Hippocampal formation (tissue), 2 donors: Measurements from ENCODE around the gene PCDHGB2.
"Not testable (repeated sequence)": the region's sequence is repeated elsewhere in the genome, so short reads cannot be mapped to it uniquely, and the experiment has no call there.

Experiments used
- DNase-seq, 2 donors: peaks; one replicate each; lab custom pipeline; 2025; lab: John Stamatoyannopoulos, UW

Gene PCDHGB2

DNA sequence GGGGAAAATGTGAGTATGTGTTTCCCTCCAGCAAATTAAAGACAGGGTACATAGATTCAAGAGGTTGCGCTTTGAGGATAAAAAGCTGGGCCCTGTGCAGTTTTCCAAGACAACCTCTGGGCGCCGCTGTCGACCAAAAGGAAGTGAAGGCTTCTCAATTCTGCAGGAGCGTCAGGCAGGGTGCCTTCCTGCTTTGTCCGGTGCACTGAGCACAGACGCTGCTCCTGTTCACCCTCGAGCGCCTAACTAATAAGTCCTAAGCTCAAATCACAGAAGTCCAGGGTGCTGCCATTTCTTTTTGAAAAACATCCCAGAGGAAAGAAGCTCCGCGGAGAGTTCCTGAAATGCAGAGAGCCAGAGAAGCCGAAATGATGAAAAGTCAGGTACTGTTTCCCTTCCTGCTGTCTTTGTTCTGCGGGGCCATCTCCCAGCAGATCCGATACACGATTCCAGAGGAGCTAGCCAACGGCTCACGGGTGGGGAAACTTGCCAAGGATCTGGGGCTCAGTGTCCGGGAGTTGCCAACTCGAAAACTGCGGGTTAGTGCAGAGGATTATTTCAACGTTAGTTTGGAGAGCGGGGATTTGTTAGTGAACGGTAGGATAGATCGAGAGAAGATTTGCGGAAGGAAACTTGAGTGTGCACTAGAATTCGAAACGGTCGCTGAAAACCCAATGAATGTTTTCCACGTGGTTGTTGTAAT lies 9.7 kb upstream of the PCDHGB2 start, which contains the start of gene PCDHGB1:
PCDHGB1 (plus strand) TSS at position 183 of the 703 bp plus-strand sequence; CDS start at position 345, 162 bp downstream.
- DNase-seq = no peak

DNA sequence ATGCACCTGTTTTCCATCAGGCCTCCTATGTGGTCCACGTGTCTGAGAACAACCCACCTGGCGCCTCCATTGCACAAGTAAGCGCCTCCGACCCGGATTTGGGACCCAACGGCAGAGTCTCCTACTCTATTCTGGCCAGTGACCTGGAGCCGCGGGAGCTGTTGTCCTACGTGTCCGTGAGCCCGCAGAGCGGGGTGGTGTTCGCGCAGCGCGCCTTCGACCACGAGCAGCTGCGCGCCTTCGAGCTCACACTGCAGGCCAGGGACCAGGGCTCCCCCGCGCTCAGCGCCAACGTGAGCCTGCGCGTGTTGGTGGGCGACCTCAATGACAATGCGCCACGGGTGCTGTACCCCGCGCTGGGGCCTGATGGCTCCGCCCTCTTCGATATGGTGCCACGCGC lies 8.2 kb upstream of the PCDHGB2 start:
- no peak for DNase-seq

DNA sequence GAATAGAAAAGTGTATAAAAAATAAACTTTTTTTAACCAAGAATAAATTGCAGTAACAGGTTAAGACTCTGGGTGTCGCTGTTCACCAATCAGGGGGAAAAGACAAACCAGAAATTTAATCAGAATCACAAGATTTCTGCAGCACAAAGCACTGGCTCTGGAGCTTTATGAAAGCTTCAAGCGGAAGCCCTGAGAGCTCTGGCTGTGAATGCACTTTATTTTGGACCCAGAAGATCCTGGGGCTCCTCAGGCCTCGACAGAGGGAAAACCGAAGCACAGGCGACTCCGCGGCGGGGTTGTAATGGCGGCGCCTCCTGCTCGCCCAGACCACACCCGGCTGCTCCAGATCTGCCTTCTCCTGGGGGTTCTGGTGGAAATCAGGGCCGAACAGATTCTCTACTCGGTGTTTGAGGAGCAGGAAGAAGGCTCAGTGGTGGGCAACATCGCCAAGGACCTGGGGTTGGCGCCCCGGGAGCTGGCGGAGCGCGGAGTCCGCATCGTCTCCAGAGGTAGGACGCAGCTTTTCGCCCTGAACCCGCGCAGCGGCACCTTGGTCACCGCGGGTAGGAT lies 4.8 kb upstream of the PCDHGB2 start, which contains the start of gene PCDHGA4:
PCDHGA4 (plus strand) TSS at position 122 of the 570 bp plus-strand sequence; CDS start at position 209, 87 bp downstream.
- DNase-seq = no peak

DNA sequence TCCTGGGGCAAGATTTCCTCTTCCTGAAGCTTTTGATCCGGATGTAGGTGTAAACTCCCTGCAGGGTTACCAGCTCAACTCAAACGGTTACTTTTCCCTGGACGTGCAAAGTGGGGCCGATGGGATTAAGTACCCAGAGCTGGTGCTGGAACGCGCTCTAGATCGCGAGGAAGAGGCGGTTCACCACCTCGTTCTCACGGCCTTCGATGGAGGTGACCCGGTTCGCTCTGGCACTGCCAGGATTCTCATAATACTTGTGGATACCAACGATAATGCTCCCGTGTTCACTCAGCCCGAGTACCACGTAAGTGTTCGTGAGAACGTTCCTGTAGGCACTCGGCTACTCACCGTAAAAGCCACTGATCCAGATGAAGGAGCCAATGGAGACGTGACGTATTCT lies 4.2 kb upstream of the PCDHGB2 start:
- no peak for DNase-seq

DNA sequence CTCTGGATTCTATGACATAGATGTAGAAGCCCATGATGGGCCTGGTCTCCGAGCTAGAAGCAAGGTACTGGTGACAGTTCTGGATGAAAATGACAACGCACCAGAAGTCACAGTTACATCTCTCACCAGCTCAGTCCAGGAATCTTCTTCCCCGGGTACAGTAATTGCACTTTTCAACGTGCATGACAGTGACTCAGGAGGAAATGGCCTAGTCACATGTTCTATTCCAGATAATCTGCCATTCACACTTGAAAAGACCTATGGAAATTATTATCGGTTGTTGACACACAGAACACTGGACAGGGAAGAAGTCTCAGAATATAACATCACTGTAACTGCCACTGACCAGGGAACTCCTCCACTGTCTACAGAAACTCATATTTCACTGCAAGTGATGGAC lies 3.7 kb upstream of the PCDHGB2 start:
- DNase-seq = no peak

DNA sequence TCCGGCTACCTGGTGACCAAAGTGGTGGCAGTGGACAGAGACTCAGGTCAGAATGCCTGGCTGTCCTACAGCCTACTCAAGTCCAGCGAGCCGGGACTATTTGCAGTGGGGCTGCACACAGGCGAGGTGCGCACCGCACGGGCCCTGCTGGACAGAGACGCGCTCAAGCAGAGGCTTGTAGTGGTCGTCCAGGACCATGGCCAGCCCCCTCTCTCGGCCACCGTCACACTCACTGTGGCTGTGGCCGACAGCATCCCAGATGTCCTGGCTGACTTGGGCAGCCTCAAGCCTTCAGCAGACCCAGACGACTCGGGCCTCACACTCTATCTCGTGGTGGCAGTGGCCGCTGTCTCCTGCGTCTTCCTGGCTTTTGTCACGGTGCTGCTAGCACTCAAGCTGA lies 2.8 kb upstream of the PCDHGB2 start:
- DNase-seq = no peak

DNA sequence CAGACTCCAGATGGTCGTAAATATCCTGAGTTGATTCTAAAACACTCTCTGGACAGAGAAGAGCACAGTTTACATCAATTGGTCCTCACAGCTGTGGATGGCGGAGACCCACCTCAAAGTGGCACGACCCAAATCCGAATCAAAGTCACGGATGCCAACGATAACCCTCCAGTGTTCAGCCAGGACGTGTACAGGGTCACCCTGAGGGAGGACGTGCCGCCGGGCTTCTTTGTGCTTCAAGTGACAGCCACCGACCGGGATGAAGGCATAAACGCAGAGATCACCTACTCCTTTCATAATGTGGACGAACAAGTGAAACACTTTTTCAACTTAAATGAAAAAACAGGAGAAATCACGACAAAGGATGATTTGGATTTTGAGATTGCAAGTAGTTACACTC lies 891 bp downstream of the PCDHGB2 start:
- DNase-seq = no peak

DNA sequence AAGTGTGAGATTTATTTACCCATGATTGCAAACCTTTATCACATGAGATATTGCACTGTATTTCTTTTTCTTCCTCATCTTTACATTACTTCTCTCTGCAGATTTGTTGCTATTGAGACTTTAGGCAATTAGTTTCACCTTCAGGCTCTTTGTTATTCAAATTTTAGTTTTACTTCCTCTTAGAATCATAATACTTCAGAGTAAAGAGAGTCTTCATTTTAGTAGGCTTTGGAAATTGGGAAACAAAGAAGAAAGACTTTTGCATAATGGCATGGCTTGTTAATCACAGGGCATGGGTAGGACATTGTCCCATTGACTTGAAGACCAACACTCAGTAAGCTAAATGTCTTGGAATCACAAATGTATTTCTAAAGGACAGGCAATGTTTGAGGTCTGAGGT lies 2.9 kb downstream of the PCDHGB2 start:
- no peak for DNase-seq

DNA sequence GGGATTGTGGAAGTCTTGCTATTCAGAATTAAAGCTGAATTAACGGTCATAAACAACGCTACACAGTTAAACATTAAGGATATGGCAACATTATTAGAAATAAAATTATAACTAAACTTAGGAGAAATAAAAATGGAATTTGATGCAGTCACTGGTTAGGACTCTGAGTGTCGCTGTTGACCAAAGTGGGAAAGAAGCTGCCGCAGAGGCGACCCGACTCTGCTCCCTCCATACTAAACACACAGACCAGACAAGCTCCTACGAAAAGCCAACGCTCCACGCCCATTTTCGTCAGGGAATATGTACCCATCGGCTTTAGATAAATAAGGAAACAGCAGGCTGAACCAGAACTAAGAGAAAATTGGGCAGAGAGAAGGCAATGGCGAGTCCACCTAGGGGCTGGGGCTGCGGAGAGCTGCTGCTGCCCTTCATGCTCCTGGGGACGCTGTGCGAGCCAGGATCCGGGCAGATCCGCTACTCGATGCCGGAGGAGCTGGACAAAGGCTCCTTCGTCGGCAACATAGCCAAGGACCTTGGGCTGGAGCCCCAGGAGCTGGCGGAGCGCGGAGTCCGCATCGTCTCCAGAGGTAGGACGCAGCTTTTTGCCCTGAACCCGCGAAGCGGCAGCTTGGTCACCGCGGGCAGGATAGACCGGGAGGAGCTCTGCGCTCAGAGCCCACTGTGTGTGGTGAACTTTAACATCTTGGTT lies 4.3 kb downstream of the PCDHGB2 start, which contains the start of gene PCDHGA5:
PCDHGA5 (plus strand) TSS at position 211 of the 709 bp plus-strand sequence; CDS start at position 380, 169 bp downstream.
- no peak for DNase-seq

DNA sequence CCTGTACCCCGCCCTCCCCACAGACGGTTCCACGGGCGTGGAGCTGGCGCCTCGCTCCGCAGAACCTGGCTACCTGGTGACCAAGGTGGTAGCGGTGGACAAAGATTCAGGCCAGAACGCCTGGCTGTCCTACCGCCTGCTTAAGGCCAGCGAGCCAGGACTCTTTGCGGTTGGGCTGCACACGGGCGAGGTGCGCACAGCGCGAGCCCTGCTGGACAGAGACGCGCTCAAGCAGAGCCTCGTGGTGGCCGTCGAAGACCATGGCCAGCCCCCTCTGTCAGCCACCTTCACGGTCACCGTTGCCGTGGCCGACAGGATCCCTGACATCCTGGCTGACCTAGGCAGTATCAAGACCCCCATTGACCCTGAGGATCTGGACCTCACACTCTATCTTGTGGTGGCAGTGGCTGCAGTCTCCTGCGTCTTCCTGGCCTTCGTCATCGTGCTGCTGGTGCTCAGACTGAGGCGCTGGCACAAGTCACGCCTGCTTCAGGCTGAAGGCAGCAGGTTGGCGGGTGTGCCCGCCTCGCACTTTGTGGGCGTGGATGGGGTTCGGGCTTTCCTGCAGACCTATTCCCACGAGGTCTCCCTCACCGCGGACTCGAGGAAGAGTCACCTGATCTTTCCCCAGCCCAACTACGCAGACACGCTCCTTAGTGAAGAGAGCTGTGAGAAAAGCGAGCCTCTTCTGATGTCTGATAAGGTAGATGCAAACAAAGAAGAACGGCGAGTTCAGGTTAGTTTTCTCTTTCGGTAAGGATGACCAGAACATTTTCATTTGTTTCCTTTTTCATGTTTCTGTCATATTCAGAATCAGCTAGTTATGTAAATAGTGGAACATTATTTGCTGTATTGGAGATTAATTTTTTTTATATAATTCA lies 6.5 kb downstream of the PCDHGB2 start:
- DNase-seq = no peak

DNA sequence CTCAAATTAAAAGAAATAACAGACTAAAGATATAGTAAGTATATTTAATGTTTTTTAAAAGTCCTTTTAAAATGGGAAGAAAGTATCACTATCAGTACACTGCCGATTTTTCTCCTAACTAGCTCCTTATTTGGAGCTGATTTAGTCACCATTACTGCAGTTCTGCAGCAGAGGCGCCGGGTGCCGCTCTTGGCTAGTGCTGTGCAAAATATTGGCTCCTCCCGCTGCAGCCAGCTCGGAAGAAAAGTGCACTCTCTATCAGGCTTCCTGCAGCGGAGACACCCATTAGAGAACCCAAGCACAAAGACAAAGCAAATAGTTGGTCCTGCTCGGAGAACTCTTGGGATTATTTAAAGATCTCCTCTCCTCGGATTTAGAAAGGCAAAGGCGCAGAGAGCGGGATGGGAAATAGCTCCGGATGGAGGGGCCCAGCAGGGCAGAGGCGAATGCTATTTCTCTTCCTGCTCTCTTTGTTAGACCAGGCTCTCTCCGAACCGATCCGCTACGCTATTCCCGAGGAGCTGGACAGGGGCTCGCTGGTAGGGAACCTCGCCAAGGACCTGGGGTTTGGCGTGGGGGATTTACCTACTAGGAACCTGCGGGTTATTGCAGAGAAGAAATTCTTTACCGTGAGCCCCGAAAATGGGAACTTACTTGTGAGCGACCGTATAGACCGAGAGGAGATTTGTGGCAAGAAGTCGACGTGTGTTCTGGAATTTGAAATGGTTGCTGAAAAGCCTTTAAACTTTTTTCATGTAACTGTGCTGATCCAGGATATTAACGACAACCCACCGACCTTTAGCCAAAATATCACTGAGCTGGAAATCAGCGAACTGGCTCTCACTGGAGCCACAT lies 10.4 kb downstream of the PCDHGB2 start, which contains the start of gene PCDHGB3:
PCDHGB3 (plus strand) TSS at position 249 of the 855 bp plus-strand sequence; CDS start at position 402, 153 bp downstream.
- DNase-seq = no peak

DNA sequence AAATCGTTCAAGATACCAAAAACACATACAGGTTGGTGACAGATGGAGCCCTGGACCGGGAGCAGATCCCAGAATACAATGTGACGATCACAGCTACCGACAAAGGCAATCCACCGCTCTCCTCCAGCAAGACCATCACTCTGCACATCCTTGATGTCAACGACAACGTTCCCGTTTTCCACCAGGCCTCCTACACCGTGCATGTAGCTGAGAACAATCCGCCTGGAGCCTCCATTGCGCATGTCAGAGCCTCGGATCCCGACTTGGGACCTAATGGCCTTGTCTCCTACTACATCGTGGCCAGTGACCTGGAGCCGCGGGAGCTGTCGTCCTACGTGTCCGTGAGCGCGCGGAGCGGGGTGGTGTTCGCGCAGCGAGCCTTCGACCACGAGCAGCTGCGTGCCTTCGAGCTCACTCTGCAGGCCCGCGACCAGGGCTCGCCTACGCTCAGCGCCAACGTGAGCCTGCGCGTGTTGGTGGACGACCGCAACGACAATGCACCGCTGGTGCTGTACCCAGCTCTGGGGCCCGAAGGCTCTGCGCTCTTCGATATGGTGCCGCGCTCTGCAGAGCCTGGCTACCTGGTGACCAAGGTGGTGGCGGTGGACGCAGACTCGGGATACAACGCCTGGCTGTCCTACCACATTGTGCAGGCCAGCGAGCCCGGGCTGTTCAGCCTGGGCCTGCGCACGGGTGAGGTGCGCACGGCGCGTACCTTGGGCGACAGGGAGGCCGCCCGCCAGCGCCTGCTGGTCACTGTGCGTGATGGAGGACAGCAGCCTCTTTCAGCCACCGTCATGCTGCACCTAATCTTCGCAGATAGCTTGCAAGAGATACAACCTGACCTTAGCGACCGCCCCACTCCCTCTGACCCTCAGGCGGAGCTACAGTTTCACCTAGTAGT lies 12.0 kb downstream of the PCDHGB2 start:
- DNase-seq = no peak

DNA sequence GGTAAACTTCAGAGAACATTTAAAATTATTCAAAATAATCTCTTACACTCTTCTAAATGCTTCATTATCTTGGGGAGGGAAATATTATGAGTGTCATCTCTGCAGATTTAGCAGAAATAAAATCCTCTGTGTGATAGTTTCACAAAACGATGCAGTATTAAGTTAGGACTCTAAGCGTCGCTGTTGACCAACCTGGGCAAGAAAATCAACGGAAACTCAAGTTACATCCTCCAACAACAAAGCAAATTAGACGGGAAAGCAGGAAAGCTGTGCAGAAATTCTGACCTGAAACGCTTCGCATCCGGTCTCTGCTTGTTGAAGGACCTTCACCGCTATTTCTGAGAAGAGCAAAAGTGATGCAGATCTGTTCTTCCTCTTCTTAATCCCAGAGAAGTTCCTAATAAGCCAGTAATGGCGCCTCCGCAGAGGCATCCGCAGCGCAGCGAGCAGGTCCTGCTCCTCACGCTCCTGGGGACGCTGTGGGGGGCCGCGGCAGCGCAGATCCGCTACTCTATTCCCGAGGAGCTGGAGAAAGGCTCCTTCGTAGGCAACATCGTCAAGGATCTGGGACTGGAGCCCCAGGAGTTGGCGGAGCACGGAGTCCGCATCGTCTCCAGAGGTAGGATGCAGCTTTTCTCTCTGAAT lies 14.0 kb downstream of the PCDHGB2 start, which contains the start of gene PCDHGA6:
PCDHGA6 (plus strand) TSS at position 219 of the 645 bp plus-strand sequence; CDS start at position 412, 193 bp downstream.
- no peak for DNase-seq

DNA sequence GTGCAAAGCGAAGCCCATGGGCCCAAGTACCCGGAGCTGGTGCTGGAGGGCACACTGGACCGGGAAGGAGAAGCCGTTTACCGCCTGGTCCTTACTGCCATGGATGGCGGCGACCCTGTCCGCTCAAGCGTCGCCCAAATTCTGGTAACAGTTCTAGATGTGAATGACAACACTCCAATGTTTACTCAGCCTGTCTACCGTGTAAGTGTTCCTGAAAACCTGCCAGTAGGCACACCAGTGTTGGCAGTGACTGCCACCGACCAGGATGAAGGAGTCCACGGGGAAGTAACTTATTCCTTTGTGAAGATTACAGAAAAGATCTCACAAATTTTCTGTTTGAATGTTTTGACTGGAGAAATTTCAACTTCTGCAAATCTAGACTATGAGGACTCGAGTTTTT lies 14.8 kb downstream of the PCDHGB2 start:
- DNase-seq = no peak

DNA sequence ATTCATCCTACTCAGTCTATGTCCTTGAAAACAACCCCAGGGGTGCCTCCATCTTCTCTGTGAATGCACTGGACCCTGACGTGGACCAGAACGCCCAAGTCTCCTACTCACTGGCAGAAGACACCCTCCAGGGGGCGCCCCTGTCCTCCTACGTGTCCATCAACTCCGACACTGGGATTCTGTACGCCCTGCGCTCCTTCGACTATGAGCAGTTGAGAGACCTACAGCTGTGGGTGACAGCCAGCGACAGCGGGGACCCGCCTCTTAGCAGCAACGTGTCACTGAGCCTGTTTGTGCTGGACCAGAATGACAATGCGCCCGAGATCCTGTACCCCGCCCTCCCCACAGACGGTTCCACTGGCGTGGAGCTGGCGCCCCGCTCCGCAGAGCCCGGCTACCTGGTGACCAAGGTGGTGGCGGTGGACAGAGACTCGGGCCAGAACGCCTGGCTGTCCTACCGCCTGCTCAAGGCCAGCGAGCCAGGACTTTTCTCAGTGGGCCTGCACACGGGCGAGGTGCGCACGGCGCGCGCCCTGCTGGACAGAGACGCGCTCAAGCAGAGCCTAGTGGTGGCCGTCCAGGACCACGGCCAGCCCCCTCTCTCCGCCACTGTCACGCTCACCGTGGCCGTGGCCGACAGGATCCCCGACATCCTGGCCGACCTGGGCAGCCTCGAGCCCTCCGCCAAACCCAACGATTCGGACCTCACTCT lies 15.8 kb downstream of the PCDHGB2 start:
- DNase-seq = not testable (repeated sequence)

DNA sequence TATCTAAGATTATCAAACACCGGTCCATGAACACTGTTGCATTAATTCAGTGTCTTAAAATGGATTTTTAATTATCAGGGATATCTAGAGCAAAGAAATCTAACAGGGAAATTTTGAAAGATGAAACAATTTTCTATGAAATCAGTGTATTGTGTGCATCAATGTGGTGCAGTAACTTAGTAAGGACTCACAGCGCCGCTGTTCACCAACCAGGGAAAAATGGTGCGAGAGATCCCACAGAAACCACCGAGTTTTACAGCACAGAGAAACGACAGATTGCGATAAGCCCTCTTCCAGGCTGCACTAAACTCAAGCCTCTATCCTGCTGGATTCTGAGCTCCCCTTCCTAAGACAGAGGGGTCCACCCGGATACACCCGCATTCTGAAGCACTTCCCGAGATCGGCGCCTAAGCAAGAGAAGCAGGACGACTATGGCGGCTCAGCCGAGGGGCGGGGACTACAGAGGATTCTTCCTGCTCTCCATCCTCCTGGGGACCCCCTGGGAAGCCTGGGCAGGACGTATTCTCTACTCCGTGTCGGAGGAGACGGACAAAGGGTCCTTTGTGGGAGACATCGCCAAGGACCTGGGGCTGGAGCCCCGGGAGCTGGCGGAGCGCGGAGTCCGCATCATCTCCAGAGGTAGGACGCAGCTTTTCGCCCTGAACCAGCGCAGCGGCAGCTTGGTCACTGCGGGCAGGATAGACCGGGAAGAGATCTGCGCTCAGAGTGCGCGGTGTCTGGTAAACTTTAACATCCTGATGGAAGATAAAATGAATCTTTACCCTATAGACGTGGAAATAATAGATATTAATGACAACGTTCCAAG lies 22.9 kb downstream of the PCDHGB2 start, which contains the start of gene PCDHGA7:
PCDHGA7 (plus strand) TSS at position 274 of the 826 bp plus-strand sequence; CDS start at position 432, 158 bp downstream.
- no peak for DNase-seq

DNA sequence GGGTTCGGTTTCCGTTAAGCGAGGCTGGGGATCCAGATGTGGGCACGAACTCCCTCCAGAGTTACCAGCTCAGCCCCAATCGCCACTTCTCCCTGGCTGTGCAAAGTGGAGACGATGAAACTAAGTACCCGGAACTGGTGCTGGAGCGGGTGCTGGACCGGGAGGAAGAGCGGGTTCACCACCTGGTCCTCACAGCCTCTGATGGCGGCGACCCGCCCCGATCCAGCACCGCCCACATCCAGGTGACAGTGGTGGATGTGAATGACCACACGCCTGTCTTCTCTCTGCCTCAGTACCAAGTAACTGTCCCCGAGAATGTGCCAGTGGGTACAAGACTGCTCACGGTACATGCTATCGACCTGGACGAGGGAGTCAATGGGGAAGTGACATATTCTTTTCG lies 23.6 kb downstream of the PCDHGB2 start:
- DNase-seq = no peak
